Osteocyte (in vitro differentiated cells): ENCODE results near the gene MYH10. TPM values are rescaled to one million over a fixed set of nuclear protein-coding genes. Genes with fewer than 3 reads are reported as not detected.

Experiments
- DNase-seq: peaks from one replicate; pipeline ENCODE4 v3.0.0; 2021; ENCODE audit warnings: mixed read lengths; ENCODE audit not compliant: unreplicated experiment; ENCODE audit errors: extremely low spot score
- H3K27ac Mint-ChIP-seq: one replicate; pipeline ENCODE4 v1.8.0; 2021; ENCODE audit warnings: mild to moderate bottlenecking, mixed read lengths; ENCODE audit not compliant: unreplicated experiment
- H3K27me3 Mint-ChIP-seq: one replicate; pipeline ENCODE4 v1.8.0; 2021; ENCODE audit warnings: mixed read lengths; ENCODE audit not compliant: unreplicated experiment
- H3K36me3 Mint-ChIP-seq: one replicate; pipeline ENCODE4 v1.8.0; 2021; ENCODE audit warnings: mixed read lengths; ENCODE audit not compliant: unreplicated experiment
- H3K4me1 Mint-ChIP-seq: one replicate; pipeline ENCODE4 v1.8.0; 2021; ENCODE audit warnings: mixed read lengths; ENCODE audit not compliant: unreplicated experiment
- H3K4me3 Mint-ChIP-seq: one replicate; pipeline ENCODE4 v1.8.0; 2021; ENCODE audit warnings: mild to moderate bottlenecking, moderate library complexity, mixed read lengths; ENCODE audit not compliant: unreplicated experiment
- H3K9me3 Mint-ChIP-seq: one replicate; pipeline ENCODE4 v1.8.0; 2021; ENCODE audit warnings: mixed read lengths; ENCODE audit not compliant: unreplicated experiment
- total RNA-seq: library from RNA; stranded (reverse); gene quantifications from 2 replicates; pipeline ENCODE4 v1.2.1, GENCODE V29; 2021
- TF ChIP-seq, protein P1 (sequence below): fragments of 200-600 bp; sonication (generic); IDR thresholded peaks from 2 replicates; pipeline ENCODE4 v1.5.0; 2021; ENCODE audit warnings: antibody characterized with exemption, mild to moderate bottlenecking, moderate library complexity

Gene MYH10
- total RNA-seq, 1 donor from 2014 or later, result 110 TPM

DNA sequence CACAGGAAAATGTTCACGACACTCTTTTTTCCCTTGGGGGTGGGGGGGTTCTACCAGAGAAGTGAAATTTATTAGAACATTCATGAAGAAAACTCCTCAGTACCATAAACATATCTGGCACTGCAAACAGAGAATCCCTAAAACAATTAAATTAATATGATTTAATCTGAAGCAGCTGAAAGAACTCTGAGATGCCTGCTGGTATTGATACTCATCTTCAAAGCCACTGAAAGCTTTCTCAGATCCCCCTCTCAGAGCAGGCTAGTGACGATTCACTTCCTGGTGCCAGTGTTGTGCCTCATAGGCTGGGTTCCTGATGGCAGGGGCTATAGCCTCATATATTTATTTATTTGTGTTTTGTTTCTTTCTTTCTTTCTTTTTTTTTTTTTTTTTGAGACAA, 52.7 kb downstream of the MYH10 start:
- DNase-seq, result no peak
- H3K4me1 Mint-ChIP-seq, result peaks cover 11% of the 10 kb centered on the region
- H3K36me3 Mint-ChIP-seq, result peaks cover 14% of the 10 kb centered on the region
- H3K27me3 Mint-ChIP-seq, result no peaks in the 10 kb centered on the region
- TF ChIP-seq, protein P1, sequence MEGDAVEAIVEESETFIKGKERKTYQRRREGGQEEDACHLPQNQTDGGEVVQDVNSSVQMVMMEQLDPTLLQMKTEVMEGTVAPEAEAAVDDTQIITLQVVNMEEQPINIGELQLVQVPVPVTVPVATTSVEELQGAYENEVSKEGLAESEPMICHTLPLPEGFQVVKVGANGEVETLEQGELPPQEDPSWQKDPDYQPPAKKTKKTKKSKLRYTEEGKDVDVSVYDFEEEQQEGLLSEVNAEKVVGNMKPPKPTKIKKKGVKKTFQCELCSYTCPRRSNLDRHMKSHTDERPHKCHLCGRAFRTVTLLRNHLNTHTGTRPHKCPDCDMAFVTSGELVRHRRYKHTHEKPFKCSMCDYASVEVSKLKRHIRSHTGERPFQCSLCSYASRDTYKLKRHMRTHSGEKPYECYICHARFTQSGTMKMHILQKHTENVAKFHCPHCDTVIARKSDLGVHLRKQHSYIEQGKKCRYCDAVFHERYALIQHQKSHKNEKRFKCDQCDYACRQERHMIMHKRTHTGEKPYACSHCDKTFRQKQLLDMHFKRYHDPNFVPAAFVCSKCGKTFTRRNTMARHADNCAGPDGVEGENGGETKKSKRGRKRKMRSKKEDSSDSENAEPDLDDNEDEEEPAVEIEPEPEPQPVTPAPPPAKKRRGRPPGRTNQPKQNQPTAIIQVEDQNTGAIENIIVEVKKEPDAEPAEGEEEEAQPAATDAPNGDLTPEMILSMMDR, result no peak
- no peak overlapping the region for H3K27ac Mint-ChIP-seq
- H3K4me3 Mint-ChIP-seq, result no peak overlapping the region
- H3K9me3 Mint-ChIP-seq, result no peaks in the 10 kb centered on the region

DNA sequence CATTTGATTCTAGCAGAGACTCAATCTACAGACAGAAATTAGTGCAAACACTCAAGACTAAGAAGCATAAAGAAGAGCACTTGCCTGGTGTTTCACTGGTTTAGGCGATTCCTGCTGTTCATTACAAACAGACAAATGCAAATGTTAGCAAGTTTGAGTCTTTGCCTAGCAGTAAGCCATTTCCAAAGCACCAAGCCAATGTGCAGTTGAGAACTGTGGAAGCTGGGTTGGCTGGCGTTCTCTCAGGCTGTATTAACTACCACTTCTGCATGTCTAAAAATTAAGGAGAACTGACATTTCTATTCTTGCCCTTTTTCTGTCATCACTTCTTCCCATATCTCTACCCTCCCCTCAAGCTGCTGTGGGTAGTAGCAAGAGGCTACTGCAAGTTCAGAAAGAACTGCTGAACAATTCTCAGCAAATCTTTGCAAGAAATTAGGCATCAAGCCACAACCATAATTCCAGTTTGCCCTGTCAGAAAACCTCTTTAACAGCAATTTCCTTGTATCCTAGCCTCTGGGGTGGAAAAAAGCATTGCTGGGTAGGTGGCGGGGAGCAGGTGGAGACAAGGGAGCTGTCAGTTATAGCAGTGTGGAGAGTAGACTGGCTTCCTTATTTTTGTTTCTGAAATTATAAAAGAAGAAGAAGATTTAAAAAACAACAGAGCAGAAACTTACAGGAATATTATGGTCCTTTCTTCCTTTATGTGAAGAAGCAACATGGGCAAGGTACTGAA, 53.8 kb downstream of the MYH10 start:
- DNase-seq, result no peak
- H3K27ac Mint-ChIP-seq, result no peak overlapping the region
- no peaks in the 10 kb centered on the region for H3K9me3 Mint-ChIP-seq
- no peaks in the 10 kb centered on the region for H3K27me3 Mint-ChIP-seq
- peaks cover 7% of the 10 kb centered on the region for H3K4me1 Mint-ChIP-seq
- TF ChIP-seq, protein P1, result no peak
- peaks cover 16% of the 10 kb centered on the region for H3K36me3 Mint-ChIP-seq
- H3K4me3 Mint-ChIP-seq, result no peak overlapping the region

DNA sequence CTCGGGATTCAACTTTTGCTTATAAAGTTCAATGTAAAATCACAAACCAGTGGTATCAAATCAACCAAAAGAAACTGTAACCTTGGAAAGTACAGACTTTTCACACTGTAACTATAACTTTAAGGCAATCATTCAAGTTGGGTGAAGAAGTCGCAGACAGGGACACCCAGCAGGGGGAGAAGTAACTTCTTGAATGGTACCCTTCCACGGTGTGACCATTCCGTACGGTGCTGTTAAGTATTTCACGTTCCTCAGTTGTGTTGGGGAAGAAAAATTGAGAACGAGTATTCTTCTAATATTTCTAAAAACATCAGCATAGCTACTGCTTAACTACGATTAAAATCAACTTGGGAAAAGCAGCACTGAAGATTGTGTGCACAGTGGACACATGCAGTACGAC, 55.8 kb downstream of the MYH10 start:
- H3K36me3 Mint-ChIP-seq, result peaks cover 22% of the 10 kb centered on the region
- TF ChIP-seq, protein P1, result peak; percentile 30
- no peaks in the 10 kb centered on the region for H3K9me3 Mint-ChIP-seq
- no peaks in the 10 kb centered on the region for H3K27me3 Mint-ChIP-seq
- no peak overlapping the region for H3K27ac Mint-ChIP-seq
- no peak for DNase-seq
- H3K4me3 Mint-ChIP-seq, result no peak overlapping the region
- no peaks in the 10 kb centered on the region for H3K4me1 Mint-ChIP-seq

DNA sequence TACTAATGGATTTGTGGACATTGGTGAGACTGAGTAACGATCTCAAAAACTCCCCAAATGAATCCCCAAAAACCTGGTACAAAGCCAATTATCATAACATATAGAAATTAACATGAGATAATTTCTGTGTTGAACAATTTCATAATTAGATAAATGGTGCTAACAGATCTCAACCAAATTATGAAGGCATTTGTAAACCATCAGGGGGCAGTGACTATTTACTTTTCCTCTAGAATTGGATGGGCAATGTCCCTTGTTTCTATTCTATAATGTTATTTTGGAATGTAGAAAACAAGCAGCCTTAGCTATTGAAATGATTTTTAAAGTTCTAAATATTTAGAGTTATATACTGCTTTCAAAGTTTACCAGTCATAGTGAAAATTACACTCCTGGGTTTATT, 57.8 kb downstream of the MYH10 start:
- Mint-ChIP-seq H3K27ac (no peak overlapping the region), H3K27me3 (no peaks in the 10 kb centered on the region), H3K36me3 (peaks cover 36% of the 10 kb centered on the region), H3K4me1 (no peaks in the 10 kb centered on the region), H3K4me3 (no peak overlapping the region), H3K9me3 (no peaks in the 10 kb centered on the region)
- no peak for DNase-seq
- TF ChIP-seq, protein P1, result peak; percentile 55

DNA sequence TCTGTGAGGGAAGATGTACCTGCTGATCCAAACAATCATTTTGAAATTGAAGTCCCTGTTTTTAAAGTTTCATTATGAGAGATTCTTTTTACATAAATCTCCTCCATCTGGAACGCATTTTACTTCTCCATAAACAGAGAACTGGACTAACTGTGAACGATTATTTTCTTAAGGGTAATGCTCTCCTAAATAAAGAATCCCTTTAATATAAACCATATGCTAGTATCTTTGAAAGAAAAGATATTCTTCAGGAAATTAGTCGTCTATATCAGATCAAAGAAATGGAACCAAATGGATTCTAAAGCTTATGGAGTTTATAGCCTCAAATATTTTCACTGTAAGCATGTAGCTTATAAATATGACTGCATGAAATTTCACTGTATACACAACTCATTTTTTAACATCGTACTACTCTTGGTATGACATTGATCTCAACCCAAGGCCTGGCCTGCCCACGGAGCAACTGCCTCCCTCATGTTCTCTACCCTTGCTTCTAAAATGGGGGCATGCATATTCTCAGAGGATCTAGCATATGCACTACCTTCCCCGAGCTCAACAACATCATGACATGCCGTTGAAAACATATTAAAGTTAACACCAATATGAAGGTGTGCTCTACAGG, 66.4 kb downstream of the MYH10 start:
- TF ChIP-seq, protein P1, result no peak
- H3K4me3 Mint-ChIP-seq, result peak overlapping the region; percentile 24
- H3K36me3 Mint-ChIP-seq, result peaks cover 41% of the 10 kb centered on the region
- no peak for DNase-seq
- no peaks in the 10 kb centered on the region for H3K27me3 Mint-ChIP-seq
- H3K9me3 Mint-ChIP-seq, result no peaks in the 10 kb centered on the region
- peaks cover 25% of the 10 kb centered on the region for H3K4me1 Mint-ChIP-seq
- H3K27ac Mint-ChIP-seq, result peak overlapping the region; percentile 76
